NT2/D1 (cell line): ENCODE data around the gene TELO2.

Experiments used
- SUZ12 ChIP-seq: IDR thresholded peaks from 2 replicates; pipeline ENCODE4 v1.6.1; 2011; ENCODE audit not compliant: insufficient read length, insufficient read depth; ENCODE audit errors: extremely low read depth
- ZNF274 ChIP-seq: IDR thresholded peaks from 2 replicates; pipeline ENCODE4 v1.6.1; 2011; ENCODE audit warnings: mild to moderate bottlenecking, low read depth, low read length

GRCh38 chr16:1449201-1449788, 43.9 kb upstream of the TELO2 start:
- TF ChIP-seq SUZ12 (no peak), ZNF274 (no peak)
